K562 (cell line): ENCODE results near the gene FGF1. TPM values are rescaled to one million over a fixed set of nuclear protein-coding genes. Genes with fewer than 3 reads are reported as not detected.

Experiments used
- BMI1 ChIP-seq: fragments of 150-350 bp; IDR thresholded peaks from 2 replicates; pipeline ENCODE4 v1.6.1; 2014; ENCODE audit warnings: low read length
- SMAD2 ChIP-seq: fragments of 150-350 bp; IDR thresholded peaks from 2 replicates; pipeline ENCODE4 v1.6.1; 2014; ENCODE audit warnings: low read depth, mild to moderate bottlenecking, low read length
- polyA plus RNA-seq, 8 experiments: library from polyadenylated mRNA; depleted of rRNA in 4 of 8; stranded (reverse) in 5 of 8; unstranded in 3 of 8; fragments of >200 nt; fragmentation: Nextera tagmentation in 2 of 8; fragmentation: Illumina TruSeq in 1 of 8; extraction: Ambion mirVana in 2 of 8; extraction: Trizol in 1 of 8; gene quantifications; 2 replicates each; pipeline versions ENCODE4 v1.2.1 to v1.2.3, GENCODE V29; 2011 to 2014; ENCODE audit warnings: inconsistent platforms in 1 of 8, missing spikeins in 1 of 8
- total RNA-seq, 7 experiments: library from RNA; depleted of rRNA in 6 of 7; stranded (reverse); fragments of >200 nt in 6 of 7; fragmentation: Illumina TruSeq in 2 of 7; extraction: Trizol in 2 of 7; gene quantifications; 2 replicates each; pipeline versions ENCODE4 v1.2.1 to v1.2.3, GENCODE V29; 2011 to 2021; ENCODE audit warnings: low replicate concordance in 1 of 7
- TF ChIP-seq, protein P1 (sequence below), 2 experiments: fragments of 450-650 bp; IDR thresholded peaks; 2 replicates each; pipeline ENCODE4 v1.6.1; 2016; ENCODE audit warnings: mild to moderate bottlenecking in 2 of 2, borderline replicate concordance in 1 of 2, low read depth in 1 of 2, moderate library complexity in 1 of 2

The FGF1 gene
- total and polyA plus RNA-seq, 9 of the 15 experiments (the other 6 are each of a cell fraction or from before 2014, with no cell fraction given) = not detected

DNA sequence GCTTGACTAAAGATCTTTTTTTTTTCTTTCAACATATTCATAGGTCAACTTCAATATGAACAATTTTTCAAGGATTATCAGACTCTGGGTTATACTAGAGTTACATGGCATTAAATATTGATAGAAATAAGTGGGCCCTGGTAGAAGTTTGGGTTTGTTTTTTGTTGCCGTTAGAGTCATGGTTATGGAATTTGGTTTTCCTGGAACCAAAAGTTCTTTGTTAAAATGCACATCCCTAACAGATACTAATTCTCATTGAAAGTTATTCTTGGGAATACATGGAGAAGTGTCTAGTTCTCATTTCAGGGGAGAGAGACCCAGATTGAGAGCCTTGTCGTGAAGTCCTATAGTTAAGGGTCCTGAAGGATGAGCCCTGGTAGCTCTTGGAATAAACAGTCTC, 124.9 kb downstream of the FGF1 start (continued):
- TF ChIP-seq SMAD2 (no peak), BMI1 (no peak)
- TF ChIP-seq, protein P1, sequence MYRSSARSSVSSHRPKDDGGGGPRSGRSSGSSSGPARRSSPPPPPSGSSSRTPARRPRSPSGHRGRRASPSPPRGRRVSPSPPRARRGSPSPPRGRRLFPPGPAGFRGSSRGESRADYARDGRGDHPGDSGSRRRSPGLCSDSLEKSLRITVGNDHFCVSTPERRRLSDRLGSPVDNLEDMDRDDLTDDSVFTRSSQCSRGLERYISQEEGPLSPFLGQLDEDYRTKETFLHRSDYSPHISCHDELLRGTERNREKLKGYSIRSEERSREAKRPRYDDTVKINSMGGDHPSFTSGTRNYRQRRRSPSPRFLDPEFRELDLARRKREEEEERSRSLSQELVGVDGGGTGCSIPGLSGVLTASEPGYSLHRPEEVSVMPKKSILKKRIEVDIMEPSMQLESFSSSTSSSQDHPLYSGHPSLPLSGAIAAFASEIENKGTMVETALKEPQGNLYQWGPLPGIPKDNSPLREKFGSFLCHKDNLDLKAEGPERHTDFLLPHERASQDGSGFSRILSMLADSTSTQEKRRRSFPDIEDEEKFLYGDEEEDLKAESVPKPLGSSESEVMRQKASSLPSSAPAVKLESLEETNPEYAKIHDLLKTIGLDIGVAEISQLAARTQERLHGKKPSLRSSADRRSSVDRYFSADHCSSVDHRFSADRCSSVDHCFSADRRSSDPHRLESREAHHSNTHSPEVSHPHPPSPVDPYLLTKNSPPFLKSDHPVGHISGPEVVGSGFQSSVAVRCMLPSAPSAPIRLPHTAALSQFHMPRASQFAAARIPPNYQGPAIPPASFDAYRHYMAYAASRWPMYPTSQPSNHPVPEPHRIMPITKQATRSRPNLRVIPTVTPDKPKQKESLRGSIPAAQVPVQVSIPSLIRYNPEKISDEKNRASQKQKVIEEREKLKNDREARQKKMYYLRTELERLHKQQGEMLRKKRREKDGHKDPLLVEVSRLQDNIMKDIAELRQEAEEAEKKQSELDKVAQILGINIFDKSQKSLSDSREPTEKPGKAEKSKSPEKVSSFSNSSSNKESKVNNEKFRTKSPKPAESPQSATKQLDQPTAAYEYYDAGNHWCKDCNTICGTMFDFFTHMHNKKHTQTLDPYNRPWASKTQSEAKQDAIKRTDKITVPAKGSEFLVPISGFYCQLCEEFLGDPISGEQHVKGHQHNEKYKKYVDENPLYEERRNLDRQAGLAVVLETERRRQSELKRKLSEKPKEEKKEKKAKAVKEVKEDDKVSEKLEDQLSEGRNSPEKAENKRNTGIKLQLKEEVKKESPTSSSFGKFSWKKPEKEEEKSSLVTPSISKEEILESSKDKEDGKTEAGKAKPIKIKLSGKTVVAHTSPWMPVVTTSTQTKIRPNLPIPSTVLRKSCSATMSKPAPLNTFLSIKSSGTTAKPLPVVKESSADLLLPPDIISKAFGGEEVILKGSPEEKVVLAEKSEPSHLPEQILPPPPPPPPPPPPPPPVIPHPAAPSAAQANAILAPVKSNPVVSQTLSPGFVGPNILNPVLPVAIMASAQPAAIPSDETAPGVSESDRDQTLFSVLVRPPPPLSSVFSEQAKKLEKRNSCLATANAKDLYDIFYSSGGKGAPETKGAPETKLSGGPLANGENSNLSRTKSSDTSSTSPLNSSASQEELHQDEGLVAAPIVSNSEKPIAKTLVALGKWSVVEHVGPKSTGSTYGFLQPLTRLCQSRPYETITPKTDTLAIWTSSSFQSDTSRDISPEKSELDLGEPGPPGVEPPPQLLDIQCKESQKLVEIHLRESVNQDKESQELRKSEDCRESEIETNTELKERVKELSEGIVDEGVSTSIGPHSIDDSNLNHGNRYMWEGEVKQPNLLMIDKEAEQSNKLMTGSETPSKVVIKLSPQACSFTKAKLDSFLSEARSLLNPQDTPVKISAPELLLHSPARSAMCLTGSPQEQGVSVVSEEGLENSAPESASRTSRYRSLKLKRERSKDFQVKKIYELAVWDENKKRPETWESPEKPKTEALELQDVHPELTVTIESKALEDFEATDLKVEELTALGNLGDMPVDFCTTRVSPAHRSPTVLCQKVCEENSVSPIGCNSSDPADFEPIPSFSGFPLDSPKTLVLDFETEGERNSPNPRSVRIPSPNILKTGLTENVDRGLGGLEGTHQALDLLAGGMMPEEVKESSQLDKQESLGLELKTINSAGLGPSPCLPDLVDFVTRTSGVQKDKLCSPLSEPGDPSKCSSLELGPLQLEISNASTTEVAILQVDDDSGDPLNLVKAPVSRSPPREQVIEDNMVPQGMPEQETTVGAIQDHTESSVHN (IDR thresholded peaks at IDR 0.05; ENCODE audit: borderline replicate concordance in 1 of 2, low read depth in 1 of 2) = no peak
